ENCODE measurements around the gene BTNL9. TPM values are rescaled to one million over a fixed set of nuclear protein-coding genes. Genes with fewer than 3 reads are reported as not detected.

The BTNL9 gene
- total RNA-seq, 4 donors from 2014 or later: 9.0 to 36.9 (median 18.9) TPM

DNA sequence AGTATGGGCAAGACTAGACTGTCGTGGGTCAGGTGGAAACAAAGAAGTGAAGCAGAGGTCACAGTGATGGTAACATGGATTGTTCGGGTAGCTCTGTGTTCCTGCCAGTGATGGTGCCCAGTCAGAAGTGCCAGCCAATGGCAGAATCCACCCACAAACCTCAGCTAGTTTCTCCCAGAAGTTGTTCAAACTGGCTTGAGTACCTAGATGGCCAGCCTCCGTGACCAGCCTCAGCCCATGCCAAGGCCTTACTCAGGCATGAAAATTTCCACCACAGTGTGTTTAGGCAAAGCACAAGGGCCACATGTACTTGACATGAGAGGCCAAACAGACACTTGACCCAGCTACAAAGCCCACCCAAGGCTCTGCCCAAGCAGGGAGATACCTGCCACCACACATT, 19.4 kb upstream of the BTNL9 start:
- no peaks in the 10 kb centered on the region for H3K36me3 ChIP-seq
- H3K9me3 ChIP-seq: no peaks in the 10 kb centered on the region
- TF ChIP-seq POLR2A (IDR thresholded peaks at IDR 0.05): no peak
- TF ChIP-seq, protein P1, sequence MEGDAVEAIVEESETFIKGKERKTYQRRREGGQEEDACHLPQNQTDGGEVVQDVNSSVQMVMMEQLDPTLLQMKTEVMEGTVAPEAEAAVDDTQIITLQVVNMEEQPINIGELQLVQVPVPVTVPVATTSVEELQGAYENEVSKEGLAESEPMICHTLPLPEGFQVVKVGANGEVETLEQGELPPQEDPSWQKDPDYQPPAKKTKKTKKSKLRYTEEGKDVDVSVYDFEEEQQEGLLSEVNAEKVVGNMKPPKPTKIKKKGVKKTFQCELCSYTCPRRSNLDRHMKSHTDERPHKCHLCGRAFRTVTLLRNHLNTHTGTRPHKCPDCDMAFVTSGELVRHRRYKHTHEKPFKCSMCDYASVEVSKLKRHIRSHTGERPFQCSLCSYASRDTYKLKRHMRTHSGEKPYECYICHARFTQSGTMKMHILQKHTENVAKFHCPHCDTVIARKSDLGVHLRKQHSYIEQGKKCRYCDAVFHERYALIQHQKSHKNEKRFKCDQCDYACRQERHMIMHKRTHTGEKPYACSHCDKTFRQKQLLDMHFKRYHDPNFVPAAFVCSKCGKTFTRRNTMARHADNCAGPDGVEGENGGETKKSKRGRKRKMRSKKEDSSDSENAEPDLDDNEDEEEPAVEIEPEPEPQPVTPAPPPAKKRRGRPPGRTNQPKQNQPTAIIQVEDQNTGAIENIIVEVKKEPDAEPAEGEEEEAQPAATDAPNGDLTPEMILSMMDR (IDR thresholded peaks at IDR 0.05): no peak
- no peak for DNase-seq
- H3K27ac ChIP-seq: no peak overlapping the region
- H3K27me3 ChIP-seq: no peaks in the 10 kb centered on the region
- H3K4me3 ChIP-seq: no peak overlapping the region
- intact Hi-C loops (cut with DNase I; ENCODE audit: low total_unique reads): no loop called here
- H3K4me1 ChIP-seq: no peaks in the 10 kb centered on the region

GRCh38 chr5:181024245-181025064, 15.6 kb upstream of the BTNL9 start:
- no peak for DNase-seq
- no peaks in the 10 kb centered on the region for H3K9me3 ChIP-seq
- H3K4me3 ChIP-seq: no peak overlapping the region
- H3K36me3 ChIP-seq: no peaks in the 10 kb centered on the region
- TF ChIP-seq, protein P1 (IDR thresholded peaks at IDR 0.05): no peak
- no peak overlapping the region for H3K27ac ChIP-seq
- intact Hi-C loops (cut with DNase I; ENCODE audit: low total_unique reads): no loop called here
- H3K27me3 ChIP-seq: no peaks in the 10 kb centered on the region
- no peaks in the 10 kb centered on the region for H3K4me1 ChIP-seq

DNA sequence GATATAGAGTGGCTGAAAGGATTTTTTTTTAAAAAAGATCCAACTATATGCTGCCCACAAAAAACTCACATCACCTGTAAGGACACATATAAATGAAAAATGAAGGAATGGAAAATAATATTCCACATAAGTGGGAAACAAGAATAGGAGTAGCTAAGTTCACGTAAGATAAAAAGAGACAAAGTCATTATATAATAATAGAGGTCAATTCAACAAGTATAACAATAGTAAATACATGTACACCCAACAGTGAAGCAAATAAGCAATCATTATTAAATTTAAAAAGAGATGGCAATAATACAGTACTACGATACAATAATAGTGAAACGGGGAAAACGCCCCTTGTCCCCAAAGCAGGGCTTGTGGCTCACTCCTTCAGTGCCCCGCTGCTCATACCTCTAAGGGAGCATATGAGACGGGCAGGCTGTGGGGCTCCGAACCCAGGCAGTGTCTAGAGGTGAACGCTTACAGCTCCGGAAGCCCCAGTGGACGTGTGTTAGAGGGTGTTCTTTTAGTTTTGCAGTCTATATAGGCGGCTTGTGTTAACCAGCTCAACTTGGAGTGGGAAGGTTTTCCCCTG, 12.5 kb upstream of the BTNL9 start:
- TF ChIP-seq POLR2A (IDR thresholded peaks at IDR 0.05): no peak
- TF ChIP-seq, protein P1 (IDR thresholded peaks at IDR 0.05): no peak
- Histone ChIP-seq H3K4me1 (no peaks in the 10 kb centered on the region), H3K36me3 (no peaks in the 10 kb centered on the region), H3K9me3 (no peaks in the 10 kb centered on the region), H3K4me3 (no peak overlapping the region), H3K27ac (no peak overlapping the region), H3K27me3 (no peaks in the 10 kb centered on the region)
- no peak for DNase-seq
- intact Hi-C loops (cut with DNase I; ENCODE audit: low total_unique reads): no loop called here

DNA sequence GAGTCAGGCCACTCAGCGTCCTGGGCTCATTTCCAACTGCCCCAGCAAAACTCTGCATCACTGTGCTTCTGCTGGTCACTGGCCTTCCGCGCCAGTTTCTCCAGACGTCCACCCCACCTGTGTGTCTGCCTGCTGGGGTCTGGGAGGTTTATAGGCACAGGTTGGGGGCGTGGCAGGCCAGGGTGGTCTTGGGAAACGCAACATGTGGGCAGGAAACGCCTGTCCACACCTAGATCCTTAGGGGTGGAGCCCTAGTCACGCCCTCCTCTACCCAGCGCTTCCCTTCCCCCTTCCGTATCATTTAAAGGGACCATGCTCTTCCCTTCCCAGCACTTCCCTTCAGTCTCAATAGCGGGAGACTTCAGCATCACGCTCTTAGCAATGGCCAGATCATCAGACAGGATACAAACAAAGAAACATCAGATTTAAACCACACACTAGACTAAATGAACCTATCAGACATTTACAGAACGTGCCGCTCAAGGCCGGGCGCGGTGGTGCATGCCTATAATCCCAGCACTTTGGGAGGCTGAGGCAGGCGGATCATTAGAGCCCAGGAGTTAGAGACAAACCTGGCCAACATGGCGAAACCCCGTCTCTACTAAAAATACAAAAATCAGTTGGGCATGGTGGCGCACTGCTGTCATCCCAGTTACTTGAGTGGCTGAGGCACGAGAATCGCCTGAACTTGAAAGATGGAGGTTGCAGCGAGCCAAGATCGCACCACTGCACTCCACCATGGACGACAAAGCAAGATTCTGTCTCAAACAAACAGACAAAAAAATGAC, 11.8 kb upstream of the BTNL9 start:
- no peaks in the 10 kb centered on the region for H3K27me3 ChIP-seq
- no peaks in the 10 kb centered on the region for H3K36me3 ChIP-seq
- TF ChIP-seq POLR2A (IDR thresholded peaks at IDR 0.05): no peak
- TF ChIP-seq, protein P1 (IDR thresholded peaks at IDR 0.05): no peak
- intact Hi-C loops (cut with DNase I; ENCODE audit: low total_unique reads): no loop called here
- no peak overlapping the region for H3K4me3 ChIP-seq
- no peak overlapping the region for H3K27ac ChIP-seq
- no peaks in the 10 kb centered on the region for H3K9me3 ChIP-seq
- no peaks in the 10 kb centered on the region for H3K4me1 ChIP-seq
- DNase-seq: no peak

GRCh38 chr5:181031716-181032115, 8.3 kb upstream of the BTNL9 start:
- intact Hi-C loops (cut with DNase I; ENCODE audit: low total_unique reads): no loop called here
- Histone ChIP-seq H3K27me3 (no peaks in the 10 kb centered on the region), H3K4me1 (no peaks in the 10 kb centered on the region), H3K9me3 (no peaks in the 10 kb centered on the region), H3K4me3 (no peak overlapping the region), H3K27ac (no peak overlapping the region), H3K36me3 (no peaks in the 10 kb centered on the region)
- no peak for DNase-seq
- no peak for TF ChIP-seq POLR2A (IDR thresholded peaks at IDR 0.05)
- TF ChIP-seq, protein P1 (IDR thresholded peaks at IDR 0.05): no peak
